ENCODE measurements around the gene MYO5B. TPM values are rescaled to one million over a fixed set of nuclear protein-coding genes. Genes with fewer than 3 reads are reported as not detected.
A peak's percentile ranks its signal among the peaks of the same experiment; 100 is the strongest.

MYO5B gene
- total and polyA plus RNA-seq, 9 of the 15 experiments (the other 6 are each of a cell fraction or from before 2014, with no cell fraction given): 0.07 to 0.42 (median 0.28) TPM

DNA sequence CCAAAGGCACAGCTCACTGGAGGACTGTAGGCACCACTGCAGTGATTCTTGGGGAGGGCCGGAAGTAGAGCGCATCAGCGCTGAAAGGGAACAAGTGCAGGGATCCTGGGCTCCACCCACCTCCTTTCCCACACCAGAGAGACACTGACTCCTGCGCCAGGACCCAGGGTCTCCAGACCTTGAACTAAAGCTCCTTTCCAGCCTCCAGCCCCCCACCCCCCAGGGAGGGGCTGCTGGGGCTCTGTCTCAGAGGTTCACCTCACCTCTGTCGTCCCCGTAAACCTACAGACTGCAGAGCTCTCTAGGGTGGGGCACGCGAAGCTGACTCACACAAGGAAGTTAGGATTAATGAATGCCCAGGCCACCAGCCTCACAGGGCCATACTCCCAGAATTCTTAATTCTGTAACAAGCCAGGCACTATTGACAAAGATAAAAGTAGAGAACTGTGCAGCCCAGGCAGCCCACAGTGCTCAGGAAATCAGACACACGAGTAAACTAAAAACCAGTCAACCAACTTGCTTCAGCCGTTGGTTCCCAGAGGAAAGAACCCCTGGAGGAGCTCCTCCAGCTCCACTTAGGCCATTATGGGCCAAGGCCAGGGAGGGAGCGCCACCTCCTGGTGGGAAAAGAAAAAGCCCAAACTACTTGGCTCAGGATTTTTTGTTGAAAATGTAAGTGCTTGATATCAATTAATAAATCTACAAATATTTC is 336.5 kb downstream of the MYO5B start (continued):
- TF ChIP-seq REST (IDR thresholded peaks at IDR 0.05; ENCODE audit: borderline replicate concordance) (peak; percentile 72), REST (CRISPR knock-in tag; IDR thresholded peaks at IDR 0.05; ENCODE audit: low read depth) (no peak), ARID2 (IDR thresholded peaks at IDR 0.05) (peak; percentile 30; the same call in 1 of the 2 replicates), SMC3 (conservative IDR thresholded peaks at IDR 0.05; ENCODE audit: insufficient read depth, low read depth, low read length) (peak; percentile 69)
- TF ChIP-seq, protein P1, sequence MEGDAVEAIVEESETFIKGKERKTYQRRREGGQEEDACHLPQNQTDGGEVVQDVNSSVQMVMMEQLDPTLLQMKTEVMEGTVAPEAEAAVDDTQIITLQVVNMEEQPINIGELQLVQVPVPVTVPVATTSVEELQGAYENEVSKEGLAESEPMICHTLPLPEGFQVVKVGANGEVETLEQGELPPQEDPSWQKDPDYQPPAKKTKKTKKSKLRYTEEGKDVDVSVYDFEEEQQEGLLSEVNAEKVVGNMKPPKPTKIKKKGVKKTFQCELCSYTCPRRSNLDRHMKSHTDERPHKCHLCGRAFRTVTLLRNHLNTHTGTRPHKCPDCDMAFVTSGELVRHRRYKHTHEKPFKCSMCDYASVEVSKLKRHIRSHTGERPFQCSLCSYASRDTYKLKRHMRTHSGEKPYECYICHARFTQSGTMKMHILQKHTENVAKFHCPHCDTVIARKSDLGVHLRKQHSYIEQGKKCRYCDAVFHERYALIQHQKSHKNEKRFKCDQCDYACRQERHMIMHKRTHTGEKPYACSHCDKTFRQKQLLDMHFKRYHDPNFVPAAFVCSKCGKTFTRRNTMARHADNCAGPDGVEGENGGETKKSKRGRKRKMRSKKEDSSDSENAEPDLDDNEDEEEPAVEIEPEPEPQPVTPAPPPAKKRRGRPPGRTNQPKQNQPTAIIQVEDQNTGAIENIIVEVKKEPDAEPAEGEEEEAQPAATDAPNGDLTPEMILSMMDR (IDR thresholded peaks at IDR 0.05 in 2 of 3, conservative IDR thresholded peaks at IDR 0.05 in 1 of 3; ENCODE audit: insufficient read depth in 2 of 3, low read depth in 1 of 3, low read length in 3 of 3): peak; percentile 77 to 87 (median 81)
- TF ChIP-seq, protein P2, sequence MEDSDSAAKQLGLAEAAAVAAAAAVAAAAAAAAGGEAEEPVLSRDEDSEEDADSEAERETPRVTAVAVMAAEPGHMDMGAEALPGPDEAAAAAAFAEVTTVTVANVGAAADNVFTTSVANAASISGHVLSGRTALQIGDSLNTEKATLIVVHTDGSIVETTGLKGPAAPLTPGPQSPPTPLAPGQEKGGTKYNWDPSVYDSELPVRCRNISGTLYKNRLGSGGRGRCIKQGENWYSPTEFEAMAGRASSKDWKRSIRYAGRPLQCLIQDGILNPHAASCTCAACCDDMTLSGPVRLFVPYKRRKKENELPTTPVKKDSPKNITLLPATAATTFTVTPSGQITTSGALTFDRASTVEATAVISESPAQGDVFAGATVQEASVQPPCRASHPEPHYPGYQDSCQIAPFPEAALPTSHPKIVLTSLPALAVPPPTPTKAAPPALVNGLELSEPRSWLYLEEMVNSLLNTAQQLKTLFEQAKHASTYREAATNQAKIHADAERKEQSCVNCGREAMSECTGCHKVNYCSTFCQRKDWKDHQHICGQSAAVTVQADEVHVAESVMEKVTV (CRISPR knock-in tag; IDR thresholded peaks at IDR 0.05): peak; percentile 70
